Type B pancreatic cell (in vitro differentiated cells): ENCODE data around the gene CERT1. TPM values are rescaled to one million over a fixed set of nuclear protein-coding genes. Genes with fewer than 3 reads are reported as not detected.

Experiments
- DNase-seq: peaks from one replicate; pipeline ENCODE4 v3.0.0; 2021; ENCODE audit warnings: mixed read lengths; ENCODE audit not compliant: unreplicated experiment; ENCODE audit errors: extremely low spot score
- H3K27ac Mint-ChIP-seq: 2 replicates; pipeline ENCODE4 v1.8.0; 2021; ENCODE audit warnings: mild to moderate bottlenecking, mixed read lengths
- H3K27me3 Mint-ChIP-seq: 2 replicates; pipeline ENCODE4 v1.8.0; 2021; ENCODE audit warnings: mixed read lengths
- H3K36me3 Mint-ChIP-seq: 2 replicates; pipeline ENCODE4 v1.8.0; 2021; ENCODE audit warnings: mixed read lengths
- H3K4me1 Mint-ChIP-seq: one replicate; pipeline ENCODE4 v1.8.0; 2021; ENCODE audit warnings: mixed read lengths; ENCODE audit not compliant: unreplicated experiment
- H3K4me3 Mint-ChIP-seq: 2 replicates; pipeline ENCODE4 v1.8.0; 2021; ENCODE audit warnings: mild to moderate bottlenecking, mixed read lengths
- H3K9me3 Mint-ChIP-seq: 2 replicates; pipeline ENCODE4 v1.8.0; 2021; ENCODE audit warnings: mixed read lengths
- CTCF ChIP-seq: fragments of 200-600 bp; sonication (generic); conservative IDR thresholded peaks from 2 replicates; pipeline ENCODE4 v1.5.0; 2021; ENCODE audit warnings: antibody characterized with exemption, mild to moderate bottlenecking
- total RNA-seq: library from RNA; stranded (reverse); gene quantifications from 2 replicates; pipeline ENCODE4 v1.2.1, GENCODE V29; 2021; ENCODE audit warnings: low replicate concordance

The CERT1 gene
- total RNA-seq, 1 donor from 2014 or later: 55.6 TPM

- Mint-ChIP-seq H3K36me3 (peaks cover 8% of the 10 kb centered on the region), H3K4me1 (peaks cover 33% of the 10 kb centered on the region), H3K27me3 (no peaks in the 10 kb centered on the region), H3K4me3 (peak overlapping the region; percentile 99), H3K27ac (peak overlapping the region; percentile 97), H3K9me3 (peaks cover under 1% of the 10 kb centered on the region)
- TF ChIP-seq CTCF: no peak
- DNase-seq: no peak
These were observed 1.1 kb upstream of the CERT1 start for GRCh38 chr5:75512383-75513074.

DNA sequence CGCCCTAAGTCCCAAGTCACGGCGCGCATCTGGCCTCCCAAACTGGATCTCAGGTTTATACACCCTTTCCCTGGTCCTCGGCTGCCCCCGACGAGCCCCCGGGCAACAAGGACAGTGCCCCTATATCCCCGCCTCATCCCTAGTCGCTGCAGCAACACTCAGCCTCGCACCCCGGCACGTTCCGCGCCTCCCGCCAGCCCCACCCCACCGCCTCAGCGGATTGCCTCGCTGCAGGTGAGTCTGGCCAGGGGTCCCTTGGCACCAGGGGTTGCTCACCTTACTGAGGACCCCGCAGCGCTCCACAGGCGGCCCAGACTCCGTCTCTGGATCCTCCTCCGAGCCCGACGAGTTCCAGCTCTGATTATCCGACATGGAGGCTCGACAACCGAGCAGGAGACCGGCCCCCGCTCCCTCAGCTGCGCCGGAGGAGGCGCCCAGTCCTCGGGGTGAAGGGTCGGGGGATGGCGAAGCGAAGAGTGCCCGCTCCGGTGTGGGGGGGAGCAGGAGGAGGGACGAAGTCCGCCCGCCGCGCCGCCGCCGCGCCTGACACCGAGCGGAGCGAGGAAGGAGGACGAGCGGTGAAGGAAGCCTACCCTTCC, 494 bp downstream of the CERT1 start:
- peak overlapping the region; percentile 97 for H3K27ac Mint-ChIP-seq
- H3K9me3 Mint-ChIP-seq: peaks cover 5% of the 10 kb centered on the region

DNA sequence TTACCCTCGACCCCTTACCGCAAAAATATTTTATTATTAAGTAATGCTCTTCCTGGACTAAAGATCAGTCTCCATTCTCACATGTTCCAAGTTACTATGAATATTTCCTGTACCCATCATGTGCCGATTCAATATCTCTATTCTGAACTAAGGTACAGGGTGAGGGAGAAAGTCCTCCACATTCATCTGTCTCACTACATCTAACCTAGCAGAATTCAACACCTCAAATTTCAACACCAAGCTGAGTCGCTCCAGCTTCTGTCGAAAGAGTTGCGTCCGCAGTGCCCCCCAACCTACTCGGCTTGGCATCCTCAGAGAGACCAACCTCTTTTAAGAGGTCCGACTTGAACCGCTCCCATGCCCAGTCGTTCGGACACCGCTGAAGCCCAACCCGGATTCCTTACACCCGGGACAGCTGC, 1.0 kb downstream of the CERT1 start:
- Mint-ChIP-seq H3K36me3 (peaks cover 7% of the 10 kb centered on the region), H3K9me3 (peaks cover 5% of the 10 kb centered on the region), H3K27ac (peak overlapping the region; percentile 97), H3K4me1 (peaks cover 37% of the 10 kb centered on the region), H3K4me3 (peak overlapping the region; percentile 99), H3K27me3 (no peaks in the 10 kb centered on the region)
- no peak for TF ChIP-seq CTCF
- no peak for DNase-seq

More for the DNA sequence above, 494 bp downstream of the CERT1 start:
- peaks cover 34% of the 10 kb centered on the region for H3K4me1 Mint-ChIP-seq
- H3K27me3 Mint-ChIP-seq: no peaks in the 10 kb centered on the region
- H3K36me3 Mint-ChIP-seq: peaks cover 7% of the 10 kb centered on the region
- no peak for TF ChIP-seq CTCF
- peak overlapping the region; percentile 99 for H3K4me3 Mint-ChIP-seq
- no peak for DNase-seq

DNA sequence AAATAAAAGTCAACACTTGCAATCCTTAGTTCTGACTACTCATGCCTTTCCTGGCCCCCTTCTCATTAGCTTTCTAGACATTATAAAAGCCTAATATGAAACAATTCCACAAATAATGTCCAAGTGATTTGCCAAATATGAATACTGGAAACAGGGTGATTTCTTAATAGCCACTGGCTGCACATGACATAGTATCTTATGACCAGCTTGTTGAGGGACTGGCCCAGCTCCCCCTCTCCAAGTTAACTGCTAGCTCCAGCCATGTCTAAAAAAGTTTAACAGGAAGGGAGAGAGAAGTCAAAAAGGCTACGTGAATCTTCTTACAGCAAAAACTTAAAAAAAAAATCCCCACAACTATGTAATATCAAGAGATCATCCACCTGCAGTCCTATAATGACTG, 1.5 kb downstream of the CERT1 start:
- peaks cover 5% of the 10 kb centered on the region for H3K9me3 Mint-ChIP-seq
- TF ChIP-seq CTCF: no peak
- peak overlapping the region; percentile 99 for H3K4me3 Mint-ChIP-seq
- peaks cover 7% of the 10 kb centered on the region for H3K36me3 Mint-ChIP-seq
- H3K27me3 Mint-ChIP-seq: no peaks in the 10 kb centered on the region
- no peak for DNase-seq
- H3K4me1 Mint-ChIP-seq: peaks cover 37% of the 10 kb centered on the region
- peak overlapping the region; percentile 97 for H3K27ac Mint-ChIP-seq

DNA sequence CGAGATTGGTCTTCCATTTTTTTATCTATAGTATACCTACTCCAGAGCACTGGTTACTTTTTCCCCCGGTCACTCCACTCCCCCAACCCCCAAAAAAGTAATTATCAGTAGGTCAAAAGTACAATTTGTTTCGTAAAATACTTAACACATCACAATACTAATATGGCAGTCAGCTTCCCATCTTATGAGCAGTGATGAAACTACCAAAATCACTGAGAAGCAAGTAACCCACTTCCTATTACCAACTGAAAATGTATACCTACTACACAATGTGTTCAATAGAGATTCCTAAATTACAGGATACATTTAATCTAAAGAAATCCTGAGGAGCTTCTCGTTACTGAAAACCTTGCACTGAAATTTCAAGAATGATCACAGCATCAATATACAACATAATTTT, 1.9 kb downstream of the CERT1 start:
- H3K27ac Mint-ChIP-seq: peak overlapping the region; percentile 97
- no peak for TF ChIP-seq CTCF

More for the DNA sequence above, 1.9 kb downstream of the CERT1 start:
- DNase-seq: no peak
- Mint-ChIP-seq H3K27me3 (no peaks in the 10 kb centered on the region), H3K4me1 (peaks cover 37% of the 10 kb centered on the region), H3K36me3 (peaks cover 9% of the 10 kb centered on the region), H3K4me3 (peak overlapping the region; percentile 99), H3K9me3 (peaks cover 5% of the 10 kb centered on the region)
